ENCODE results near the gene MGAM2. TPM values are rescaled to one million over a fixed set of nuclear protein-coding genes. Genes with fewer than 3 reads are reported as not detected.

The MGAM2 gene
- total RNA-seq, 2 experiments from 2014 or later = not detected

- intact Hi-C loops (cut with micrococcal nuclease) = no loop called here
- H3K9me3 Mint-ChIP-seq = no peaks in the 10 kb centered on the region
- no peaks in the 10 kb centered on the region for H3K4me1 Mint-ChIP-seq (ENCODE audit: low read depth)
- H3K27me3 Mint-ChIP-seq = no peaks in the 10 kb centered on the region
- no peak for DNase-seq
- no peak for TF ChIP-seq CTCF (IDR thresholded peaks at IDR 0.05)
- no peaks in the 10 kb centered on the region for H3K36me3 Mint-ChIP-seq (ENCODE audit: low read depth)
- CTCF ChIA-PET = no interaction called here
- H3K27ac Mint-ChIP-seq = no peak overlapping the region
- no peak for ATAC-seq
- no peak overlapping the region for H3K4me3 Mint-ChIP-seq
- POLR2A ChIA-PET = no interaction called here
Measured at GRCh38 chr7:142152076-142152475, 40.6 kb downstream of the MGAM2 start.

GRCh38 chr7:142153400-142153799 is 41.9 kb downstream of the MGAM2 start:
- CTCF ChIA-PET = interaction anchor here (1.2 kb wide), 2 partner anchors 148 to 150 kb away, joined by 3 read pairs; no protein-coding TSS in a partner anchor
- intact Hi-C loops (cut with micrococcal nuclease) = no loop called here
- no peaks in the 10 kb centered on the region for H3K4me1 Mint-ChIP-seq (ENCODE audit: low read depth)

GRCh38 chr7:142158736-142159496 is 47.4 kb downstream of the MGAM2 start:
- ChIA-PET CTCF (no interaction called here), POLR2A (no interaction called here)
- no peaks in the 10 kb centered on the region for H3K4me1 Mint-ChIP-seq (ENCODE audit: low read depth)
- DNase-seq (no peak), ATAC-seq (no peak)
- no peaks in the 10 kb centered on the region for H3K36me3 Mint-ChIP-seq (ENCODE audit: low read depth)
- no peak overlapping the region for H3K4me3 Mint-ChIP-seq
- H3K27ac Mint-ChIP-seq = no peak overlapping the region
- peaks cover 1% of the 10 kb centered on the region for H3K27me3 Mint-ChIP-seq
- intact Hi-C loops (cut with micrococcal nuclease) = no loop called here
- no peaks in the 10 kb centered on the region for H3K9me3 Mint-ChIP-seq
- no peak for TF ChIP-seq CTCF (IDR thresholded peaks at IDR 0.05)

More at GRCh38 chr7:142153400-142153799, 41.9 kb downstream of the MGAM2 start:
- no peak for DNase-seq
- POLR2A ChIA-PET = no interaction called here
- H3K27me3 Mint-ChIP-seq = no peaks in the 10 kb centered on the region
- no peak overlapping the region for H3K27ac Mint-ChIP-seq
- no peaks in the 10 kb centered on the region for H3K9me3 Mint-ChIP-seq
- no peak overlapping the region for H3K4me3 Mint-ChIP-seq
- H3K36me3 Mint-ChIP-seq (ENCODE audit: low read depth) = no peaks in the 10 kb centered on the region
- TF ChIP-seq CTCF (IDR thresholded peaks at IDR 0.05) = no peak
- ATAC-seq = no peak

GRCh38 chr7:142161921-142162320 is 50.4 kb downstream of the MGAM2 start:
- Mint-ChIP-seq H3K4me1 (ENCODE audit: low read depth) (no peaks in the 10 kb centered on the region), H3K9me3 (no peaks in the 10 kb centered on the region), H3K27ac (no peak overlapping the region), H3K36me3 (ENCODE audit: low read depth) (no peaks in the 10 kb centered on the region), H3K27me3 (peaks cover 3% of the 10 kb centered on the region), H3K4me3 (no peak overlapping the region)
- no peak for DNase-seq
- POLR2A ChIA-PET = no interaction called here
- TF ChIP-seq CTCF (IDR thresholded peaks at IDR 0.05) = no peak
- CTCF ChIA-PET = interaction anchor here (0.7 kb wide), 1 partner anchor 186 kb away, joined by 3 read pairs; no protein-coding TSS in a partner anchor
- intact Hi-C loops (cut with micrococcal nuclease) = no loop called here
- ATAC-seq = no peak

- CTCF ChIA-PET = no interaction called here
Measured at GRCh38 chr7:142168746-142169145, 57.2 kb downstream of the MGAM2 start.

More at GRCh38 chr7:142168746-142169145, 57.2 kb downstream of the MGAM2 start:
- intact Hi-C loops (cut with micrococcal nuclease) = no loop called here
- no peak for TF ChIP-seq CTCF (IDR thresholded peaks at IDR 0.05)
- no peak for DNase-seq
- POLR2A ChIA-PET = no interaction called here
- no peaks in the 10 kb centered on the region for H3K4me1 Mint-ChIP-seq (ENCODE audit: low read depth)
- no peaks in the 10 kb centered on the region for H3K9me3 Mint-ChIP-seq
- no peak for ATAC-seq
- peaks cover 1% of the 10 kb centered on the region for H3K27me3 Mint-ChIP-seq
- no peaks in the 10 kb centered on the region for H3K36me3 Mint-ChIP-seq (ENCODE audit: low read depth)
- no peak overlapping the region for H3K4me3 Mint-ChIP-seq
- H3K27ac Mint-ChIP-seq = no peak overlapping the region
